HCT116 (cell line): ENCODE results near the gene FGFBP2. TPM values are rescaled to one million over a fixed set of nuclear protein-coding genes. Genes with fewer than 3 reads are reported as not detected.

Source experiments
- ATAC-seq: fragments of 200-7000 bp; cut with Tn5 transposase; 2 replicates; pipeline ENCODE4 v1.9.1; 2020; ENCODE audit warnings: mild to moderate bottlenecking, moderate library complexity
- BruUV-seq: library from RNA; stranded (reverse); fragments of 400-500 nt; replicated peaks from 2 replicates; lab custom pipeline; 2021; lab: Mats Ljungman, UMichigan
- CTCF ChIA-PET: fragments of 300-600 bp; sonication (Branson Sonifier 250); formaldehyde crosslinking; loops from one replicate; lab custom pipeline; 2021; ENCODE audit warnings: antibody characterized with exemption; lab: Charles Lee
- POLR2A ChIA-PET: fragments of 300-600, 350-600 bp; sonication (Branson Sonifier 250); formaldehyde crosslinking; loops from one replicate; lab custom pipeline; 2021; ENCODE audit warnings: antibody characterized with exemption; lab: Charles Lee
- RAD21 ChIA-PET, 2 experiments: fragments of 300-600 bp; sonication (Branson Sonifier 250); formaldehyde crosslinking; loops; one replicate each; lab custom pipeline; 2023; ENCODE audit warnings: low total read pairs in 2 of 2; ENCODE audit not compliant: uncharacterized antibody in 2 of 2, unreplicated experiment in 2 of 2, low non-redundant PET in 1 of 2; lab: Charles Lee
- DNase-seq: peaks from one replicate; pipeline ENCODE4 v3.0.0-alpha.2; 2010; ENCODE audit warnings: low read depth, low spot score
- H2AFZ ChIP-seq: fragments of 200-600 bp; shearing (Covaris generic), sonication (generic); 2 replicates; pipeline ENCODE4 v1.6.1; 2017; ENCODE audit warnings: low read depth, mixed run types, mixed read lengths, antibody characterized with exemption, low read length; ENCODE audit not compliant: poor library complexity, severe bottlenecking
- H3K27ac ChIP-seq: 2 replicates; pipeline ENCODE4 v1.5.1; 2012; ENCODE audit warnings: low read depth, low read length
- H3K27me3 ChIP-seq: fragments of 200-600 bp; sonication (generic); 2 replicates; pipeline ENCODE4 v1.6.1; 2016; ENCODE audit warnings: mixed run types, low read length, mixed read lengths; ENCODE audit not compliant: insufficient read depth
- H3K36me3 ChIP-seq, 2 experiments: fragments of 200-500 bp in 1 of 2; fragments of 200-600 bp in 1 of 2; sonication (Bioruptor generic) in 1 of 2; sonication (generic) in 1 of 2; 2 replicates each; pipeline versions ENCODE4 v1.5.1 to v1.6.1; 2014 to 2016; ENCODE audit warnings: low read length in 2 of 2, inconsistent platforms in 1 of 2, mixed read lengths in 1 of 2, mixed run types in 1 of 2; ENCODE audit not compliant: insufficient read depth in 2 of 2, control insufficient read depth in 1 of 2
- H3K4me1 ChIP-seq, 2 experiments: fragments of 200-600 bp in 1 of 2; sonication (generic) in 1 of 2; 2 replicates each; pipeline versions ENCODE4 v1.5.1 to v1.6.1; 2012 to 2017; ENCODE audit warnings: low read length in 2 of 2, inconsistent platforms in 1 of 2, mild to moderate bottlenecking in 1 of 2, mixed read lengths in 1 of 2, mixed run types in 1 of 2, moderate library complexity in 1 of 2; ENCODE audit not compliant: insufficient read depth in 2 of 2, control insufficient read depth in 1 of 2
- H3K4me2 ChIP-seq: fragments of 200-600 bp; sonication (generic); 2 replicates; pipeline ENCODE4 v1.6.1; 2017; ENCODE audit warnings: mixed run types, low read length, mixed read lengths
- H3K4me3 ChIP-seq, 2 experiments: fragments of 200-600 bp in 1 of 2; sonication (generic) in 1 of 2; replicated peaks in 1 of 2; 2 replicates each; pipeline ENCODE4 v1.5.1; 2011 to 2016; ENCODE audit warnings: low read length in 2 of 2, control low read depth in 1 of 2, low read depth in 1 of 2, mild to moderate bottlenecking in 1 of 2, mixed read lengths in 1 of 2, mixed run types in 1 of 2
- H3K79me2 ChIP-seq: fragments of 200-600 bp; sonication (generic); 2 replicates; pipeline ENCODE4 v1.6.1; 2017; ENCODE audit warnings: mild to moderate bottlenecking, mixed run types, low read length, moderate library complexity, mixed read lengths; ENCODE audit not compliant: insufficient read depth
- H3K9ac ChIP-seq: fragments of 200-600 bp; sonication (generic); 2 replicates; pipeline ENCODE4 v1.6.1; 2016; ENCODE audit warnings: low read length, mixed read lengths
- H3K9me2 ChIP-seq: fragments of 200-600 bp; sonication (generic), shearing (Covaris generic); 2 replicates; pipeline ENCODE4 v1.6.1; 2017; ENCODE audit warnings: mixed run types, mild to moderate bottlenecking, moderate library complexity; ENCODE audit not compliant: insufficient read depth
- H3K9me3 ChIP-seq, 2 experiments: fragments of 200-500 bp in 1 of 2; fragments of 200-600 bp in 1 of 2; sonication (Bioruptor generic) in 1 of 2; sonication (generic) in 1 of 2; 2 replicates each; pipeline ENCODE4 v1.6.1; 2014 to 2017; ENCODE audit warnings: low read length in 2 of 2, mixed read lengths in 2 of 2, inconsistent platforms in 1 of 2, low read depth in 1 of 2, mild to moderate bottlenecking in 1 of 2, mixed run types in 1 of 2, moderate library complexity in 1 of 2; ENCODE audit not compliant: control insufficient read depth in 1 of 2, insufficient read depth in 1 of 2
- H4K20me1 ChIP-seq: fragments of 200-600 bp; sonication (generic), shearing (Covaris generic); 2 replicates; pipeline ENCODE4 v1.6.1; 2017; ENCODE audit warnings: mixed run types, mild to moderate bottlenecking, moderate library complexity; ENCODE audit not compliant: insufficient read depth
- CBX3 ChIP-seq: IDR thresholded peaks from 2 replicates; pipeline ENCODE4 v1.6.1; 2012; ENCODE audit warnings: low read depth
- EZH2phosphoT487 ChIP-seq: fragments of 200-600 bp; IDR thresholded peaks from 2 replicates; pipeline ENCODE4 v1.6.1; 2018; ENCODE audit warnings: antibody characterized with exemption, borderline replicate concordance
- FOSL1 ChIP-seq: IDR thresholded peaks from 2 replicates; pipeline ENCODE4 v1.6.1; 2012; ENCODE audit warnings: low read depth
- JUND ChIP-seq: IDR thresholded peaks from 2 replicates; pipeline ENCODE4 v1.6.1; 2012
- POLR2A ChIP-seq: IDR thresholded peaks from 2 replicates; pipeline ENCODE4 v1.7.0; 2011; ENCODE audit warnings: borderline replicate concordance; ENCODE audit not compliant: insufficient read depth, insufficient read length; ENCODE audit errors: extremely low read depth
- REST ChIP-seq: IDR thresholded peaks from 2 replicates; pipeline ENCODE4 v1.6.1; 2012; ENCODE audit warnings: low read depth
- SRF ChIP-seq: IDR thresholded peaks from 2 replicates; pipeline ENCODE4 v1.6.1; 2012; ENCODE audit warnings: low read depth
- TCF7L2 ChIP-seq: IDR thresholded peaks from 2 replicates; pipeline ENCODE4 v1.7.0; 2011; ENCODE audit warnings: borderline replicate concordance, inconsistent platforms; ENCODE audit not compliant: insufficient read depth, insufficient read length; ENCODE audit errors: extremely low read depth
- YY1 ChIP-seq: IDR thresholded peaks from 2 replicates; pipeline ENCODE4 v1.6.1; 2011; ENCODE audit warnings: low read length, low read depth, moderate library complexity, mild to moderate bottlenecking; ENCODE audit not compliant: insufficient replicate concordance; ENCODE audit errors: extremely low read depth
- ZNF274 ChIP-seq: fragments of 200-500 bp; sonication (Bioruptor generic); IDR thresholded peaks from 2 replicates; pipeline ENCODE4 v1.6.1; 2014; ENCODE audit warnings: mild to moderate bottlenecking, low read depth, low read length, inconsistent platforms
- intact Hi-C: fragments of 100-400 bp; cut with micrococcal nuclease; formaldehyde crosslinking; loops from 2 replicates; pipeline ENCODE4 v1.10.0; 2022
- total RNA-seq: library from RNA; stranded (reverse); gene quantifications from one replicate; pipeline ENCODE4 v1.2.1, GENCODE V29; 2021; ENCODE audit not compliant: unreplicated experiment

FGFBP2 gene
- total RNA-seq, 1 experiment from 2014 or later = not detected

DNA sequence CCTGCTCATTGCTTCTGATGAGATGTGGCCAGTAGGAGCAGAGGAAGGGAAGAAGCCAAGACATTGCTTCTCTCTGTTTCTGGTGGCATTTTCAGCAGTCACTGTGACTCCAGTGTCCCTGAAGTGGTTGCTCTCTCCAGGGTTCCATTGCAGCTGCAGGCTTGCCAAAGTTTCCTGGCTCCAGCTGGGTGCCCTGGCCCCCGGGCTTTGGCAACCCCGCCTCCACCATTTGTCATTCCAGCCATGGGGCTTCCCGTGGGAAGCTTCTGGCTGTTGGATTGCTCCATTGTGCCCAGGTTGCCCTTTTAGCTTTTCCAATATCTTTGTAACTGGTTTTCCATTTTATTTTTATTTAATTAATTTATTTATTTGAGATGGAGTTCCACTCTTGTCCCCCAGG, 37.1 kb downstream of the FGFBP2 start:
- Histone ChIP-seq H3K4me1 (peaks cover 8 to 20% of the 10 kb centered on the region in 2 experiments), H3K27ac (no peak overlapping the region), H3K9ac (no peak overlapping the region), H3K9me2 (no peaks in the 10 kb centered on the region), H4K20me1 (no peaks in the 10 kb centered on the region), H3K79me2 (no peaks in the 10 kb centered on the region), H3K9me3 (no peaks in the 10 kb centered on the region), H3K4me2 (no peak overlapping the region), H3K36me3 (no peaks in the 10 kb centered on the region), H3K4me3 (no peak overlapping the region), H3K27me3 (no peaks in the 10 kb centered on the region), H2AFZ (no peak overlapping the region)
- ChIA-PET POLR2A (interaction anchor here (0.8 kb wide), 1 partner anchor 14 kb away, joined by 3 read pairs; no protein-coding TSS in a partner anchor), CTCF (interaction anchor here (0.9 to 1.5 kb wide), 2 partner anchors 30 to 43 kb away, joined by 3 to 6 read pairs; no protein-coding TSS in a partner anchor), RAD21 (no interaction called here)
- TF ChIP-seq YY1 = no peak
- TF ChIP-seq ZNF274 = no peak
- no peak for TF ChIP-seq TCF7L2
- TF ChIP-seq POLR2A = no peak
- TF ChIP-seq FOSL1 = no peak
- TF ChIP-seq JUND = no peak
- no peak for TF ChIP-seq CBX3
- TF ChIP-seq SRF = no peak
- no peak for TF ChIP-seq REST
- no peak for TF ChIP-seq EZH2phosphoT487
- ATAC-seq (no peak), DNase-seq (no peak)
- BruUV-seq = no TSS peak
- intact Hi-C loops = no loop called here
